K562 (cell line): ENCODE data around the gene OSM. TPM values are rescaled to one million over a fixed set of nuclear protein-coding genes. Genes with fewer than 3 reads are reported as not detected.
A peak's percentile ranks its signal among the peaks of the same experiment; 100 is the strongest.

ENCODE experiments used
- BMI1 ChIP-seq: fragments of 150-350 bp; IDR thresholded peaks from 2 replicates; pipeline ENCODE4 v1.6.1; 2014; ENCODE audit warnings: low read length
- DIDO1 ChIP-seq: fragments of 450-650 bp; IDR thresholded peaks from 2 replicates; pipeline ENCODE4 v1.6.1; 2016; ENCODE audit warnings: low read depth, missing biosample characterization, missing genetic modification characterization
- MITF ChIP-seq: IDR thresholded peaks from 2 replicates; pipeline ENCODE4 v1.6.1; 2014; ENCODE audit warnings: antibody characterized with exemption
- NEUROD1 ChIP-seq: fragments of 150-350 bp; IDR thresholded peaks from 2 replicates; pipeline ENCODE4 v1.6.1; 2014; ENCODE audit warnings: borderline replicate concordance, low read length, low read depth; ENCODE audit not compliant: partially characterized antibody
- NONO ChIP-seq, 2 experiments: fragments of 200-400 bp in 1 of 2; fragments of 450-650 bp in 1 of 2; formaldehyde crosslinking in 1 of 2; IDR thresholded peaks; 2 replicates each; pipeline ENCODE4 v1.6.1; 2017; ENCODE audit warnings: low read depth in 2 of 2, mild to moderate bottlenecking in 2 of 2, moderate library complexity in 2 of 2, low read length in 1 of 2
- RCOR1 ChIP-seq, 2 experiments: IDR thresholded peaks; 2 replicates each; pipeline ENCODE4 v1.6.1; 2012; ENCODE audit warnings: low read depth in 2 of 2, low read length in 2 of 2, borderline replicate concordance in 1 of 2, improper control_type of control experiment in 1 of 2
- SOX6 ChIP-seq: fragments of 450-650 bp; IDR thresholded peaks from 2 replicates; pipeline ENCODE4 v1.6.1; 2014; ENCODE audit warnings: mild to moderate bottlenecking
- TEAD2 ChIP-seq: fragments of 450-650 bp; IDR thresholded peaks from 2 replicates; pipeline ENCODE4 v1.6.1; 2016; ENCODE audit warnings: missing genetic modification characterization, control low read depth, missing compliant biosample characterization
- TEAD4 ChIP-seq, 2 experiments: sonication (generic) in 1 of 2; formaldehyde crosslinking in 1 of 2; IDR thresholded peaks; 2 replicates each; pipeline versions ENCODE4 v1.6.1 to v1.8.0; 2012 to 2022; ENCODE audit warnings: borderline replicate concordance in 1 of 2, inconsistent platforms in 1 of 2, low read length in 1 of 2, mild to moderate bottlenecking in 1 of 2, missing genetic modification reagents in 1 of 2
- ZNF124 ChIP-seq: sonication (generic); formaldehyde crosslinking; IDR thresholded peaks from 2 replicates; pipeline ENCODE4 v1.8.1; 2022; ENCODE audit warnings: missing genetic modification reagents
- polyA plus RNA-seq, 8 experiments: library from polyadenylated mRNA; depleted of rRNA in 4 of 8; stranded (reverse) in 5 of 8; unstranded in 3 of 8; fragments of >200 nt; fragmentation: Nextera tagmentation in 2 of 8; fragmentation: Illumina TruSeq in 1 of 8; extraction: Ambion mirVana in 2 of 8; extraction: Trizol in 1 of 8; gene quantifications; 2 replicates each; pipeline versions ENCODE4 v1.2.1 to v1.2.3, GENCODE V29; 2011 to 2014; ENCODE audit warnings: inconsistent platforms in 1 of 8, missing spikeins in 1 of 8
- total RNA-seq, 7 experiments: library from RNA; depleted of rRNA in 6 of 7; stranded (reverse); fragments of >200 nt in 6 of 7; fragmentation: Illumina TruSeq in 2 of 7; extraction: Trizol in 2 of 7; gene quantifications; 2 replicates each; pipeline versions ENCODE4 v1.2.1 to v1.2.3, GENCODE V29; 2011 to 2021; ENCODE audit warnings: low replicate concordance in 1 of 7
- TF ChIP-seq, protein P1 (sequence below): fragments of 450-650 bp; IDR thresholded peaks from 2 replicates; pipeline ENCODE4 v1.6.1; 2017; ENCODE audit warnings: mild to moderate bottlenecking, moderate library complexity

Gene OSM
- total and polyA plus RNA-seq, 9 of the 15 experiments (the other 6 are each of a cell fraction or from before 2014, with no cell fraction given) = 0.22 TPM; not detected in 8

GRCh38 chr22:30219049-30219654 lies 47.5 kb downstream of the OSM start (continued):
- no peak for TF ChIP-seq NEUROD1
- TF ChIP-seq BMI1 = no peak
- no peak for TF ChIP-seq NONO (IDR thresholded peaks at IDR 0.05; ENCODE audit: low read depth in 2 of 2, low read length in 1 of 2)
- 0 out of 2 replicates have a peak, but pooled peaks have one; percentile 35 for TF ChIP-seq DIDO1
- TF ChIP-seq TEAD4 (IDR thresholded peaks at IDR 0.05; ENCODE audit: low read length) = peak; percentile 87
- 0 out of 2 replicates have a peak, but pooled peaks have one; percentile 51 for TF ChIP-seq TEAD4 (CRISPR knock-in tag; IDR thresholded peaks at IDR 0.05; ENCODE audit: borderline replicate concordance)
- TF ChIP-seq, protein P1, sequence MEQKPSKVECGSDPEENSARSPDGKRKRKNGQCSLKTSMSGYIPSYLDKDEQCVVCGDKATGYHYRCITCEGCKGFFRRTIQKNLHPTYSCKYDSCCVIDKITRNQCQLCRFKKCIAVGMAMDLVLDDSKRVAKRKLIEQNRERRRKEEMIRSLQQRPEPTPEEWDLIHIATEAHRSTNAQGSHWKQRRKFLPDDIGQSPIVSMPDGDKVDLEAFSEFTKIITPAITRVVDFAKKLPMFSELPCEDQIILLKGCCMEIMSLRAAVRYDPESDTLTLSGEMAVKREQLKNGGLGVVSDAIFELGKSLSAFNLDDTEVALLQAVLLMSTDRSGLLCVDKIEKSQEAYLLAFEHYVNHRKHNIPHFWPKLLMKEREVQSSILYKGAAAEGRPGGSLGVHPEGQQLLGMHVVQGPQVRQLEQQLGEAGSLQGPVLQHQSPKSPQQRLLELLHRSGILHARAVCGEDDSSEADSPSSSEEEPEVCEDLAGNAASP = no peak
- TF ChIP-seq ZNF124 (CRISPR knock-in tag) = no peak
- peak; percentile 40; the same call in 1 of the 2 replicates for TF ChIP-seq MITF
- peak; percentile 97 for TF ChIP-seq TEAD2 (tag)
- 0 out of 2 replicates have a peak, but pooled peaks have one; percentile 20 for TF ChIP-seq SOX6
- TF ChIP-seq RCOR1 (IDR thresholded peaks at IDR 0.05; ENCODE audit: borderline replicate concordance in 1 of 2, low read depth in 2 of 2, low read length in 2 of 2) = 0 out of 4 replicates have a peak, but pooled peaks of 1 of the 2 experiments have one; percentile 13
